ENCODE measurements around the gene COL17A1.

Gene COL17A1

DNA sequence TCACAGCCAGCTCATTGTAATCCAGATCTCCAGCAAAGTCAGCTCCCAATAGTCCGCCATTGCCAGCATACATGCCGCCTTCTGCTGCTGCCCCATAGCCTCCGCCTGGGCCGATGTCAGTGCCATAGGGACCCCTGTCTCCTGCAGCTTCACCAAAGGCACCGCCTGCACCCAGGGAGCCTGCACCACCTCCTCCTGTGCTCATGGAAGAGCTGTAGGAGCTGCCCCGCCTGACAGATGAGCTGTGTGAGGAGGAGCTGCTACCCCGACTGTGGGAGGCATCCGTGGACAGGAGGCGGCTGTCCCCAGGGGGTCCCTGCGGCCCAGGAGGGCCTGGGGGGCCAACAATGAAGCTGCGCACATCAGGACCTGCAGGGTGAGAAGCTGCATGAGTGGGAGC lies 51.7 kb downstream of the COL17A1 start:
- H3K27ac ChIP-seq (replicated peaks) = peak overlapping the region; percentile 94
- H3K4me3 ChIP-seq (replicated peaks; ENCODE audit: insufficient read depth, low read length) = no peak overlapping the region
- TF ChIP-seq GABPA (IDR thresholded peaks at IDR 0.05; ENCODE audit: low read depth) (no peak), POLR2AphosphoS5 (IDR thresholded peaks at IDR 0.05; ENCODE audit: low read depth) (no peak), SPI1 (IDR thresholded peaks at IDR 0.05; ENCODE audit: borderline replicate concordance, low read depth) (no peak)
- TF ChIP-seq, protein P1, sequence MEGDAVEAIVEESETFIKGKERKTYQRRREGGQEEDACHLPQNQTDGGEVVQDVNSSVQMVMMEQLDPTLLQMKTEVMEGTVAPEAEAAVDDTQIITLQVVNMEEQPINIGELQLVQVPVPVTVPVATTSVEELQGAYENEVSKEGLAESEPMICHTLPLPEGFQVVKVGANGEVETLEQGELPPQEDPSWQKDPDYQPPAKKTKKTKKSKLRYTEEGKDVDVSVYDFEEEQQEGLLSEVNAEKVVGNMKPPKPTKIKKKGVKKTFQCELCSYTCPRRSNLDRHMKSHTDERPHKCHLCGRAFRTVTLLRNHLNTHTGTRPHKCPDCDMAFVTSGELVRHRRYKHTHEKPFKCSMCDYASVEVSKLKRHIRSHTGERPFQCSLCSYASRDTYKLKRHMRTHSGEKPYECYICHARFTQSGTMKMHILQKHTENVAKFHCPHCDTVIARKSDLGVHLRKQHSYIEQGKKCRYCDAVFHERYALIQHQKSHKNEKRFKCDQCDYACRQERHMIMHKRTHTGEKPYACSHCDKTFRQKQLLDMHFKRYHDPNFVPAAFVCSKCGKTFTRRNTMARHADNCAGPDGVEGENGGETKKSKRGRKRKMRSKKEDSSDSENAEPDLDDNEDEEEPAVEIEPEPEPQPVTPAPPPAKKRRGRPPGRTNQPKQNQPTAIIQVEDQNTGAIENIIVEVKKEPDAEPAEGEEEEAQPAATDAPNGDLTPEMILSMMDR (IDR thresholded peaks at IDR 0.05; ENCODE audit: insufficient read depth, low read length) = no peak
- TF ChIP-seq, protein P2, sequence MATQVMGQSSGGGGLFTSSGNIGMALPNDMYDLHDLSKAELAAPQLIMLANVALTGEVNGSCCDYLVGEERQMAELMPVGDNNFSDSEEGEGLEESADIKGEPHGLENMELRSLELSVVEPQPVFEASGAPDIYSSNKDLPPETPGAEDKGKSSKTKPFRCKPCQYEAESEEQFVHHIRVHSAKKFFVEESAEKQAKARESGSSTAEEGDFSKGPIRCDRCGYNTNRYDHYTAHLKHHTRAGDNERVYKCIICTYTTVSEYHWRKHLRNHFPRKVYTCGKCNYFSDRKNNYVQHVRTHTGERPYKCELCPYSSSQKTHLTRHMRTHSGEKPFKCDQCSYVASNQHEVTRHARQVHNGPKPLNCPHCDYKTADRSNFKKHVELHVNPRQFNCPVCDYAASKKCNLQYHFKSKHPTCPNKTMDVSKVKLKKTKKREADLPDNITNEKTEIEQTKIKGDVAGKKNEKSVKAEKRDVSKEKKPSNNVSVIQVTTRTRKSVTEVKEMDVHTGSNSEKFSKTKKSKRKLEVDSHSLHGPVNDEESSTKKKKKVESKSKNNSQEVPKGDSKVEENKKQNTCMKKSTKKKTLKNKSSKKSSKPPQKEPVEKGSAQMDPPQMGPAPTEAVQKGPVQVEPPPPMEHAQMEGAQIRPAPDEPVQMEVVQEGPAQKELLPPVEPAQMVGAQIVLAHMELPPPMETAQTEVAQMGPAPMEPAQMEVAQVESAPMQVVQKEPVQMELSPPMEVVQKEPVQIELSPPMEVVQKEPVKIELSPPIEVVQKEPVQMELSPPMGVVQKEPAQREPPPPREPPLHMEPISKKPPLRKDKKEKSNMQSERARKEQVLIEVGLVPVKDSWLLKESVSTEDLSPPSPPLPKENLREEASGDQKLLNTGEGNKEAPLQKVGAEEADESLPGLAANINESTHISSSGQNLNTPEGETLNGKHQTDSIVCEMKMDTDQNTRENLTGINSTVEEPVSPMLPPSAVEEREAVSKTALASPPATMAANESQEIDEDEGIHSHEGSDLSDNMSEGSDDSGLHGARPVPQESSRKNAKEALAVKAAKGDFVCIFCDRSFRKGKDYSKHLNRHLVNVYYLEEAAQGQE (IDR thresholded peaks at IDR 0.05; ENCODE audit: insufficient replicate concordance, low read depth) = no peak
- H3K27me3 ChIP-seq (ENCODE audit: insufficient read depth, poor library complexity, severe bottlenecking) = no peaks in the 10 kb centered on the region
- DNase-seq (ENCODE audit: low read depth in 1 of 2, low spot score in 1 of 2) = no peak

DNA sequence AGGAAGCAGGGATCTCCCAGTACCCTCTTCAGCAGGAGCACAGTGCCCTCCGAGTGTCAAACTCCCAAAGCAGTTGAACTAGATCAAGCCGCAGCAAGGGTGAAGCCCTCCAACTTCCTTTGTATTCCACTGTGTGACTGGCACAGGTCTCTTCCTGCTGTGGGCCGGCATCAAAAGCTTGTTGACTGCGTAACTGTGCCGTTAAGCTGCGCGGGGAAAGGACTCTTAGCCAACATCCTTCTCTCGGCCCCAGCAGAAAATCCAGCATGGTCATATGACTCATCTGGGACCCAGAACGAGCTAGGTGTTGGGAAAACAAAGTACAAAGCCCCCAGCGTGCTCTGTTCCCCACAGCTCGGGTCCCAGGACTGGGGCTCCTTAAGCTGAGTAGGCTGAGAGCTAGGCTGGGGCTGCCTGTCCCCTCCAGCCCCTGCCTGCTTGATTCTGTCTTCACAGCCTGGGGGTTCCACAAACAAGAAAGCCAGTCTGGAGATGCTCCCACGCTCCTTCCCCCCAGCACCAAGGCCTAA lies 52.2 kb downstream of the COL17A1 start:
- Histone ChIP-seq H3K27ac (replicated peaks) (peak overlapping the region; percentile 94), H3K4me3 (replicated peaks; ENCODE audit: insufficient read depth, low read length) (peak overlapping the region; percentile 29), H3K27me3 (ENCODE audit: insufficient read depth, poor library complexity, severe bottlenecking) (no peaks in the 10 kb centered on the region)
- TF ChIP-seq POLR2AphosphoS5 (IDR thresholded peaks at IDR 0.05; ENCODE audit: low read depth) = peak; percentile 38; the same call in 1 of the 2 replicates
- TF ChIP-seq GABPA (IDR thresholded peaks at IDR 0.05; ENCODE audit: low read depth) = no peak
- DNase-seq (ENCODE audit: low read depth in 1 of 2, low spot score in 1 of 2) = peak; percentile 55 to 82

DNA sequence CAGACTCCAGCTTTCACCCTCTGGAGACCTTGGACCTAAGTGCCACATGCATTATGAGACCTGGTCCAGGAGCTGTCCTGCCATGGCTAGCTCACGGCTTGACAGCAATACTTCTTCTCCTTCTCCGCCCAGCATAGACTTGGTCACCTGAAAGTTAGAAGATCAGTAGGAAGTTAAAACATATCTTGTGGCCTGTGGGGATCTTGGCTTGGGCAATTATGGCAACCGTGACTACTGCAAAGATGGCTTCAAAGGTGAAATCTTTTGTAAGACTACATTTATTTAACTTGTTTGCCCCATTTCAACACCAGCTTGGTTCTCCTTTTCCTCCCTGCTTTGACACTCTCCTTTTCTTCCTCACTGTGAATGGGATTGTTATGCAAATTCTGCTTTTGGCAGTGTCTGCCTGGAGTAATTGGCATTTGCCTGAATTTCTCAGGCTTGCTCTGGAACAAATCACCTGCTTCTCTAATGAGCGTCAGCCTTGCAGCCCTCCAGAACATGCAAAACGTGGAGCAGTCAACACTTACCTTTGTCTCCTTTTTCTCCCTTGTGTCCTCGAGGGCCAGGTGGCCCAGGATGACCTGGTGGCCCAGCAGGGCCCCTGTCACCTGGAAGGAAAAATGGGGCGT lies 53.4 kb downstream of the COL17A1 start:
- Histone ChIP-seq H3K27ac (replicated peaks) (peak overlapping the region; percentile 94), H3K27me3 (ENCODE audit: insufficient read depth, poor library complexity, severe bottlenecking) (no peaks in the 10 kb centered on the region), H3K4me3 (replicated peaks; ENCODE audit: insufficient read depth, low read length) (no peak overlapping the region; the same call in 1 of the 2 replicates)
- TF ChIP-seq, protein P1 (IDR thresholded peaks at IDR 0.05; ENCODE audit: insufficient read depth, low read length) = no peak
- TF ChIP-seq, protein P2 (IDR thresholded peaks at IDR 0.05; ENCODE audit: insufficient replicate concordance, low read depth) = peak; percentile 19
- peak; percentile 64 to 88 for DNase-seq (ENCODE audit: low read depth in 1 of 2, low spot score in 1 of 2)

DNA sequence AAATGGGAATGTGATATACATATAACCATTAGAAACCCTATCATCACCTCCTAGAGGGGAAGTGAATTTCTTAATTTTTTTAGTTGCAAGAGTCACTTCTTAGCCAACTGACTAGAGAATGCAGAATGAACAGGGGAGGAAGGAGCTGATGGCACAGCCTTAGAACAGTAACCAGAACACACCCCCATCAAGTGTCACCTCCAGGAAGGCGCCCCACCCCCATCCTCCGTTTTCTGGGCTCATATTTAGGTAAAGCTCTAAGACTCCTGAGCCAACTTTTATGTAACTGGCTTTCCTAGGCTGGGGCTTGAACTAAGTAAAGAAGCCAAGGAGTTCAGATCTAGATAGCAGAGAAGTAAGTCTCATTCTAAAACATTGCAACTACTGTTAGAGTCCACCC lies 54.0 kb downstream of the COL17A1 start:
- peak; percentile 76; the same call in 1 of the 2 replicates for TF ChIP-seq SPI1 (IDR thresholded peaks at IDR 0.05; ENCODE audit: borderline replicate concordance, low read depth)
- TF ChIP-seq, protein P2 (IDR thresholded peaks at IDR 0.05; ENCODE audit: insufficient replicate concordance, low read depth) = no peak
- Histone ChIP-seq H3K27ac (replicated peaks) (peak overlapping the region; percentile 94), H3K27me3 (ENCODE audit: insufficient read depth, poor library complexity, severe bottlenecking) (no peaks in the 10 kb centered on the region), H3K4me3 (replicated peaks; ENCODE audit: insufficient read depth, low read length) (no peak overlapping the region)
- peak; percentile 49 to 81 for DNase-seq (ENCODE audit: low read depth in 1 of 2, low spot score in 1 of 2)

All from HL-60 (cell line).